H9 (cell line): ENCODE data around the gene ABHD4. TPM values are rescaled to one million over a fixed set of nuclear protein-coding genes. Genes with fewer than 3 reads are reported as not detected.

Experiments used
- DNase-seq: peaks from one replicate; pipeline ENCODE4 v3.0.0-alpha.2; 2017
- H2AFZ ChIP-seq: one replicate; pipeline ENCODE4 v1.6.1; 2013; ENCODE audit warnings: mild to moderate bottlenecking, low read length, control low read depth, moderate library complexity
- H2AK5ac ChIP-seq: 2 replicates; pipeline ENCODE4 v1.6.1; 2013; ENCODE audit warnings: low read length, control low read depth, mixed read lengths; ENCODE audit not compliant: insufficient read length
- H2BK120ac ChIP-seq: one replicate; pipeline ENCODE4 v1.6.1; 2013; ENCODE audit warnings: low read depth, mild to moderate bottlenecking, low read length, control low read depth, inconsistent platforms; ENCODE audit not compliant: poor library complexity, severe bottlenecking
- H2BK12ac ChIP-seq: 2 replicates; pipeline ENCODE4 v1.6.1; 2013; ENCODE audit warnings: low read length, control low read depth, mixed read lengths, low read depth; ENCODE audit not compliant: insufficient read length
- H2BK15ac ChIP-seq: 2 replicates; pipeline ENCODE4 v1.6.1; 2013; ENCODE audit warnings: low read depth, low read length, control low read depth
- H2BK20ac ChIP-seq: one replicate; pipeline ENCODE4 v1.6.1; 2013; ENCODE audit warnings: low read depth, mild to moderate bottlenecking, low read length, control low read depth, inconsistent platforms; ENCODE audit not compliant: poor library complexity, severe bottlenecking
- H2BK5ac ChIP-seq: 2 replicates; pipeline ENCODE4 v1.6.1; 2013; ENCODE audit warnings: low read length, control low read depth, mixed read lengths; ENCODE audit not compliant: insufficient read length
- H3K14ac ChIP-seq: 2 replicates; pipeline ENCODE4 v1.6.1; 2013; ENCODE audit warnings: low read length, control low read depth; ENCODE audit not compliant: insufficient read depth
- H3K18ac ChIP-seq: 2 replicates; pipeline ENCODE4 v1.6.1; 2013; ENCODE audit warnings: low read depth, mild to moderate bottlenecking, mixed read lengths, low read length, control low read depth; ENCODE audit not compliant: insufficient read length
- H3K23ac ChIP-seq: 2 replicates; pipeline ENCODE4 v1.6.1; 2013; ENCODE audit warnings: low read length, control low read depth, mixed read lengths, low read depth; ENCODE audit not compliant: insufficient read length
- H3K23me2 ChIP-seq: 2 replicates; pipeline ENCODE4 v1.6.1; 2013; ENCODE audit warnings: low read depth, mild to moderate bottlenecking, mixed read lengths, low read length, control low read depth; ENCODE audit not compliant: insufficient read length, poor library complexity, severe bottlenecking
- H3K27ac ChIP-seq: 2 replicates; pipeline ENCODE4 v1.5.1; 2013; ENCODE audit warnings: low read length, control low read depth, mixed read lengths, low read depth; ENCODE audit not compliant: insufficient read length
- H3K27me3 ChIP-seq: 2 replicates; pipeline ENCODE4 v1.6.1; 2013; ENCODE audit warnings: low read length, control low read depth, inconsistent platforms; ENCODE audit not compliant: insufficient read depth
- H3K4ac ChIP-seq: 2 replicates; pipeline ENCODE4 v1.6.1; 2013; ENCODE audit warnings: low read depth, mild to moderate bottlenecking, control low read depth, inconsistent platforms, low read length, moderate library complexity
- H3K4me1 ChIP-seq: 2 replicates; pipeline ENCODE4 v1.6.1; 2013; ENCODE audit warnings: low read length, control low read depth, inconsistent platforms; ENCODE audit not compliant: insufficient read depth
- H3K4me2 ChIP-seq: 2 replicates; pipeline ENCODE4 v1.6.1; 2013; ENCODE audit warnings: low read length, control low read depth, mixed read lengths; ENCODE audit not compliant: insufficient read length, insufficient read depth
- H3K56ac ChIP-seq: 2 replicates; pipeline ENCODE4 v1.6.1; 2013; ENCODE audit warnings: low read depth, mild to moderate bottlenecking, mixed read lengths, low read length, control low read depth; ENCODE audit not compliant: insufficient read length
- H3K79me1 ChIP-seq: 2 replicates; pipeline ENCODE4 v1.6.1; 2013; ENCODE audit warnings: low read depth, mild to moderate bottlenecking, moderate library complexity, low read length, control low read depth, inconsistent platforms; ENCODE audit not compliant: insufficient read depth, poor library complexity, severe bottlenecking
- H3K79me2 ChIP-seq: 2 replicates; pipeline ENCODE4 v1.6.1; 2013; ENCODE audit warnings: low read length, control low read depth, inconsistent platforms; ENCODE audit not compliant: insufficient read depth
- H3K9ac ChIP-seq: 2 replicates; pipeline ENCODE4 v1.6.1; 2013; ENCODE audit warnings: low read length, control low read depth, mixed read lengths; ENCODE audit not compliant: insufficient read length; ENCODE audit errors: extremely low read depth
- H3K9me3 ChIP-seq: one replicate; pipeline ENCODE4 v1.6.1; 2013; ENCODE audit warnings: low read depth, low read length, inconsistent platforms; ENCODE audit not compliant: control insufficient read depth
- H3T11ph ChIP-seq: one replicate; pipeline ENCODE4 v1.6.1; 2013; ENCODE audit warnings: mild to moderate bottlenecking, low read length, control low read depth, inconsistent platforms
- H4K20me1 ChIP-seq: one replicate; pipeline ENCODE4 v1.6.1; 2013; ENCODE audit not compliant: control insufficient read depth, insufficient read length, insufficient read depth
- H4K5ac ChIP-seq: 2 replicates; pipeline ENCODE4 v1.6.1; 2013; ENCODE audit warnings: low read depth, mild to moderate bottlenecking, mixed read lengths, low read length, control low read depth; ENCODE audit not compliant: insufficient read length
- H4K8ac ChIP-seq: replicated peaks from 2 replicates; pipeline ENCODE4 v1.6.1; 2013; ENCODE audit warnings: low read length, control low read depth, mixed read lengths, low read depth; ENCODE audit not compliant: insufficient read length
- H4K91ac ChIP-seq: 2 replicates; pipeline ENCODE4 v1.6.1; 2013; ENCODE audit warnings: low read depth, mild to moderate bottlenecking, moderate library complexity, mixed read lengths, low read length, control low read depth; ENCODE audit not compliant: insufficient read length
- H3K27ac Mint-ChIP-seq, 3 experiments: 2 replicates in 2 of 3; 3 replicates in 1 of 3; pipeline ENCODE4 v1.8.0; 2020 to 2021; ENCODE audit warnings: mixed read lengths in 3 of 3, mild to moderate bottlenecking in 1 of 3, moderate library complexity in 1 of 3
- H3K27me3 Mint-ChIP-seq: 2 replicates; pipeline ENCODE4 v1.8.0; 2021; ENCODE audit warnings: low read depth, mild to moderate bottlenecking, moderate library complexity, mixed read lengths
- H3K36me3 Mint-ChIP-seq, 3 experiments: 2 replicates in 2 of 3; 3 replicates in 1 of 3; pipeline ENCODE4 v1.8.0; 2020 to 2021; ENCODE audit warnings: low read depth in 3 of 3, mixed read lengths in 3 of 3; ENCODE audit not compliant: insufficient read depth in 1 of 3
- H3K4me1 Mint-ChIP-seq, 2 experiments: 2 replicates each; pipeline ENCODE4 v1.8.0; 2020; ENCODE audit warnings: mixed read lengths in 2 of 2
- H3K4me3 Mint-ChIP-seq, 2 experiments: 2 replicates in 1 of 2; 3 replicates in 1 of 2; pipeline ENCODE4 v1.8.0; 2020 to 2021; ENCODE audit warnings: mild to moderate bottlenecking in 2 of 2, mixed read lengths in 2 of 2, moderate library complexity in 1 of 2
- H3K9me3 Mint-ChIP-seq, 2 experiments: 2 replicates in 1 of 2; 3 replicates in 1 of 2; pipeline ENCODE4 v1.8.0; 2020; ENCODE audit warnings: mild to moderate bottlenecking in 2 of 2, mixed read lengths in 2 of 2, moderate library complexity in 1 of 2
- CTCF ChIP-seq: fragments of 200-600 bp; sonication (generic); conservative IDR thresholded peaks from 3 replicates; pipeline ENCODE4 v1.8.0; 2021; ENCODE audit warnings: antibody characterized with exemption, mild to moderate bottlenecking
- WGBS: extraction: QIAGEN DNeasy Blood & Tissue Kit; methylation state at CpG from one replicate; pipeline ENCODE4 v1.1.7; 2013; ENCODE audit warnings: missing lambda C conversion rate, low lambda C conversion rate, mixed read lengths; ENCODE audit not compliant: insufficient read length; ENCODE audit errors: extremely low coverage; 5-methylcytosine and 5-hydroxymethylcytosine counted together
- total RNA-seq: library from RNA; stranded (reverse); gene quantifications from 2 replicates; pipeline ENCODE4 v1.2.1, GENCODE V29; 2021

ABHD4 gene
- total RNA-seq, 1 experiment from 2014 or later: 21.8 TPM

- no CpG with 5 or more reads among the region's 6 CpGs for WGBS
- no peak overlapping the region for H3K14ac ChIP-seq
- no peak overlapping the region for H4K91ac ChIP-seq
- Mint-ChIP-seq H3K27me3 (no peaks in the 10 kb centered on the region; the same call in 1 of the 2 replicates), H3K27ac (no peak overlapping the region; a peak in 2 of 7 replicates), H3K4me3 (no peak overlapping the region), H3K9me3 (peaks cover 15 to 18% of the 10 kb centered on the region in 2 experiments), H3K36me3 (peaks cover 5 to 14% (median 9%) of the 10 kb centered on the region in 3 experiments), H3K4me1 (peaks cover 23 to 25% of the 10 kb centered on the region in 2 experiments)
- no peaks in the 10 kb centered on the region for H4K20me1 ChIP-seq
- no peak overlapping the region for H3K56ac ChIP-seq
- H4K8ac ChIP-seq: no peak overlapping the region
- TF ChIP-seq CTCF: no peak
- H3K4me2 ChIP-seq: no peak overlapping the region
- H3K79me2 ChIP-seq: no peaks in the 10 kb centered on the region
- no peak overlapping the region for H2BK5ac ChIP-seq
- H3K79me1 ChIP-seq: no peaks in the 10 kb centered on the region
- no peaks in the 10 kb centered on the region for H3K9me3 ChIP-seq
- no peak overlapping the region for H3T11ph ChIP-seq
- H2BK20ac ChIP-seq: no peak overlapping the region
- H2AFZ ChIP-seq: no peak overlapping the region
- no peak overlapping the region for H2BK12ac ChIP-seq
- H4K5ac ChIP-seq: no peak overlapping the region
- no peaks in the 10 kb centered on the region for H3K23me2 ChIP-seq
- no peak for DNase-seq
- H3K23ac ChIP-seq: no peak overlapping the region
- no peak overlapping the region for H3K9ac ChIP-seq
- H3K27me3 ChIP-seq: no peaks in the 10 kb centered on the region
- no peak overlapping the region for H2BK120ac ChIP-seq
- H3K4me1 ChIP-seq: no peaks in the 10 kb centered on the region; the same call in 1 of the 2 replicates
- no peak overlapping the region for H2AK5ac ChIP-seq
- no peak overlapping the region for H3K18ac ChIP-seq
- H2BK15ac ChIP-seq: no peak overlapping the region
- H3K4ac ChIP-seq: no peak overlapping the region
- no peak overlapping the region for H3K27ac ChIP-seq
These were observed 28.5 kb downstream of the ABHD4 start for GRCh38 chr14:22626590-22626989.
